DND-41 (cell line): ENCODE results near the gene TMTC4.

Experiments
- ATAC-seq: fragments of 200-7000 bp; cut with Tn5 transposase; 3 replicates; pipeline ENCODE4 v1.9.1; 2021; ENCODE audit warnings: low read depth; ENCODE audit not compliant: insufficient read depth
- DNase-seq: peaks from one replicate; pipeline ENCODE4 v3.0.0-alpha.2; 2020
- H2AFZ ChIP-seq: 2 replicates; pipeline ENCODE4 v1.6.0; 2012; ENCODE audit warnings: low read depth, low read length
- H3K27ac ChIP-seq: 2 replicates; pipeline ENCODE4 v1.5.1; 2012; ENCODE audit warnings: low read length, inconsistent platforms
- H3K27me3 ChIP-seq: fragments of 200-600 bp; sonication (generic); 2 replicates; pipeline ENCODE4 v1.6.0; 2012; ENCODE audit warnings: low read length, mild to moderate bottlenecking, inconsistent platforms; ENCODE audit not compliant: insufficient read depth, poor library complexity
- H3K36me3 ChIP-seq: 2 replicates; pipeline ENCODE4 v1.5.1; 2012; ENCODE audit warnings: low read length, inconsistent platforms; ENCODE audit not compliant: insufficient read depth
- H3K4me1 ChIP-seq: 2 replicates; pipeline ENCODE4 v1.5.1; 2012; ENCODE audit warnings: mild to moderate bottlenecking, low read length; ENCODE audit not compliant: insufficient read depth
- H3K4me2 ChIP-seq: 2 replicates; pipeline ENCODE4 v1.6.0; 2012; ENCODE audit warnings: mild to moderate bottlenecking, moderate library complexity, low read length, inconsistent platforms; ENCODE audit not compliant: insufficient read depth
- H3K4me3 ChIP-seq, 2 experiments: fragments of 200-600 bp in 1 of 2; shearing (Covaris generic) in 1 of 2; 2 replicates each; pipeline ENCODE4 v1.5.1; 2012 to 2016; ENCODE audit warnings: inconsistent platforms in 2 of 2, low read length in 2 of 2, mild to moderate bottlenecking in 2 of 2, low read depth in 1 of 2, moderate library complexity in 1 of 2
- H3K79me2 ChIP-seq: 2 replicates; pipeline ENCODE4 v1.6.0; 2012; ENCODE audit warnings: low read length, inconsistent platforms; ENCODE audit not compliant: insufficient read depth
- H3K9ac ChIP-seq: 2 replicates; pipeline ENCODE4 v1.6.0; 2012; ENCODE audit warnings: low read depth, mild to moderate bottlenecking, inconsistent platforms, low read length, moderate library complexity
- H3K9me3 ChIP-seq: 2 replicates; pipeline ENCODE4 v1.5.1; 2012; ENCODE audit warnings: low read length, moderate library complexity, mild to moderate bottlenecking, inconsistent platforms; ENCODE audit not compliant: insufficient read depth, severe bottlenecking
- H4K20me1 ChIP-seq: 2 replicates; pipeline ENCODE4 v1.6.0; 2012; ENCODE audit warnings: low read length; ENCODE audit not compliant: insufficient read depth
- EZH2 ChIP-seq: IDR thresholded peaks from 3 replicates; pipeline ENCODE4 v1.6.1; 2012; ENCODE audit warnings: borderline replicate concordance, low read depth, mild to moderate bottlenecking, moderate library complexity, low read length, inconsistent platforms; ENCODE audit not compliant: severe bottlenecking
- TF ChIP-seq, protein P1 (sequence below): IDR thresholded peaks from 2 replicates; pipeline ENCODE4 v1.5.1; 2012; ENCODE audit warnings: borderline replicate concordance, low read length, moderate library complexity, mild to moderate bottlenecking; ENCODE audit not compliant: poor library complexity, severe bottlenecking; ENCODE audit errors: extremely low read depth

Gene TMTC4

DNA sequence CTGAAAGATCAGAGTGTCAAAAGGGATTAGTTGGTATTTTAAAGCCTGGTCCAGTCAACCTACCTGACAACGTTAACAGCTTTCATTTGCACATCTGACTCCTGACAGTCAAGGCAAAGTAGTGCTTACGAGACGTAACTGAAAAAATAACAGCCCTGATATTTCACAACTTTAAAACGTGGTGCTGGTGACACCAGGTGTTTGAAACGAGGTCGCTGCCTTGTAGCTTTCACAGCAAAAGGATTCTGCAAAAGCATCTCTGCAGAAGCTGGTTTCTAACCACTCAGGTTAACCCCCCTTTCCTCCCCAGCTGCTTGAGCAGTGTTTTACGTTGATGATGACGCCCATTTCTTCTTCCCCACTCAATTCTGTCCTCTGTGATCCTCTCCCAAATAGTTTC is 109.3 kb downstream of the TMTC4 start:
- Histone ChIP-seq H3K9me3 (peaks cover 4% of the 10 kb centered on the region), H4K20me1 (no peaks in the 10 kb centered on the region), H2AFZ (no peak overlapping the region), H3K27me3 (no peaks in the 10 kb centered on the region), H3K4me1 (no peaks in the 10 kb centered on the region), H3K9ac (no peak overlapping the region), H3K79me2 (no peaks in the 10 kb centered on the region), H3K27ac (no peak overlapping the region), H3K36me3 (no peaks in the 10 kb centered on the region), H3K4me2 (no peak overlapping the region), H3K4me3 (no peak overlapping the region)
- ATAC-seq (peak; percentile 70), DNase-seq (peak; percentile 20)
- TF ChIP-seq, protein P1, sequence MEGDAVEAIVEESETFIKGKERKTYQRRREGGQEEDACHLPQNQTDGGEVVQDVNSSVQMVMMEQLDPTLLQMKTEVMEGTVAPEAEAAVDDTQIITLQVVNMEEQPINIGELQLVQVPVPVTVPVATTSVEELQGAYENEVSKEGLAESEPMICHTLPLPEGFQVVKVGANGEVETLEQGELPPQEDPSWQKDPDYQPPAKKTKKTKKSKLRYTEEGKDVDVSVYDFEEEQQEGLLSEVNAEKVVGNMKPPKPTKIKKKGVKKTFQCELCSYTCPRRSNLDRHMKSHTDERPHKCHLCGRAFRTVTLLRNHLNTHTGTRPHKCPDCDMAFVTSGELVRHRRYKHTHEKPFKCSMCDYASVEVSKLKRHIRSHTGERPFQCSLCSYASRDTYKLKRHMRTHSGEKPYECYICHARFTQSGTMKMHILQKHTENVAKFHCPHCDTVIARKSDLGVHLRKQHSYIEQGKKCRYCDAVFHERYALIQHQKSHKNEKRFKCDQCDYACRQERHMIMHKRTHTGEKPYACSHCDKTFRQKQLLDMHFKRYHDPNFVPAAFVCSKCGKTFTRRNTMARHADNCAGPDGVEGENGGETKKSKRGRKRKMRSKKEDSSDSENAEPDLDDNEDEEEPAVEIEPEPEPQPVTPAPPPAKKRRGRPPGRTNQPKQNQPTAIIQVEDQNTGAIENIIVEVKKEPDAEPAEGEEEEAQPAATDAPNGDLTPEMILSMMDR: peak; percentile 11
- TF ChIP-seq EZH2: no peak

DNA sequence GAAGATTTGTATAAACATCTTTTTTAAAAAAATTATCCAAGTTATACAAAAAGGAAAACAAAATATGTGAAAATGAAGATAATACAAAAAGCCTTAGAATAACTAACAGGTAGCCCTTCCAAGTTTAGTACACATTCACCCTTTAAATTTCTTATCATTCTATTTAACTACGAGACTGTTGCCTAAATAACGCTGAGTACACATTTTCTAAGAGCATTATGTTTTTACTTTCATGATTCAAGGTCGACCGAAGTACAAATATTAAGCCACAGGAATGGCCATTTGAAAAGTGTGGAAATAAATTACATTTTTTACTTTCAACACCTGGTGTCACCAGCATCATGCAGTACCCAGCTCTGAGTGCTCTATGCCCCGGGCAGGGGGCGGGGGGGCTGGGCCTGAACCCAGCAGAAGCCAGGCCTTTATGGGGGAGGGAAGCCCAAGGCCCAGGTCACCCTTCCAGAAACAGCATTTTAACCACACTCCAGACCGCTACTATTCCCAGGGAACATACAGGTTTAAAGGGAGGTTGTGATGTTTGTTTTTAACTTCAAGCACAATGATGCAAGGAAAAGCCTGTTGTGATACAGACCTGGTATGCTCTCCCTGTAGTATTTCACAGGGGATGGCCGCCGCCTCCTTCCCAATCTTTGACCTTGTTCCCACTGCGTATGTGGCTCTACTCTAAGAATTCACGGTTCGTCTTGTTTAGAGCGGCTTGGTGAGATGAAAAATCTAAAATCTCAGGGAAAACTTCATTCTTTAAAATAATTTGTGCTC is 110.0 kb downstream of the TMTC4 start:
- Histone ChIP-seq H3K27ac (no peak overlapping the region), H3K36me3 (no peaks in the 10 kb centered on the region), H3K4me1 (no peaks in the 10 kb centered on the region), H3K9me3 (peaks cover 4% of the 10 kb centered on the region), H3K79me2 (no peaks in the 10 kb centered on the region), H3K4me2 (no peak overlapping the region), H3K27me3 (no peaks in the 10 kb centered on the region), H4K20me1 (no peaks in the 10 kb centered on the region), H3K4me3 (no peak overlapping the region), H2AFZ (no peak overlapping the region), H3K9ac (no peak overlapping the region)
- ATAC-seq (no peak), DNase-seq (no peak)
- TF ChIP-seq, protein P1: no peak
- no peak for TF ChIP-seq EZH2

DNA sequence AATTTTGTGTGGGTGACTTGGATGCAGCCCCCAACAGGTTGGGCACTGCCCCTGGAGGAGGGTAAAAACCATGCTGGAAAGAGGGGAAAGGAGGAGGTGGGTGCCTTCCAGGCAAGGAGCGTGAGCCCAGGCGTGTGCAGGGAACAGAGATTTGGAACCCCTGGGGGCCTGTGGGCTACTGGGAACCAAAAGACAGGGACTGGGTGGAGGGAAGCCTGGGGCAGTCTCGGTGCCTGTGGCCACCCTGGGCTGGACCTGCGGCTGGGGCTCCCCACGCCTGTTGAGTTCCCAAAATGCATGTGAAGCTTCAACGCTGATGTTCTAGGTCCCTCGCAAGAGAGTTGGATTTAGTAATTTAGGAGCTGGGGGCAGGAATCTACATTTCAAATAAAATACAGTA is 110.8 kb downstream of the TMTC4 start:
- no peak for TF ChIP-seq EZH2
- TF ChIP-seq, protein P1: no peak
- Histone ChIP-seq H3K27ac (no peak overlapping the region), H3K4me2 (no peak overlapping the region), H3K4me3 (no peak overlapping the region), H3K4me1 (no peaks in the 10 kb centered on the region), H3K27me3 (no peaks in the 10 kb centered on the region), H2AFZ (no peak overlapping the region), H3K79me2 (no peaks in the 10 kb centered on the region), H3K9me3 (peaks cover 4% of the 10 kb centered on the region), H3K36me3 (no peaks in the 10 kb centered on the region), H4K20me1 (no peaks in the 10 kb centered on the region), H3K9ac (no peak overlapping the region)
- no peak for ATAC-seq
- no peak for DNase-seq
